NK-92 (cell line): ENCODE data around the gene CRY2.
"Not testable (repeated sequence)": the region's sequence is repeated elsewhere in the genome, so short reads cannot be mapped to it uniquely, and the experiment has no call there.

Experiments
- DNase-seq: peaks from one replicate; lab custom pipeline; 2025; ENCODE audit not compliant: unreplicated experiment; lab: John Stamatoyannopoulos, UW

CRY2 gene

DNA sequence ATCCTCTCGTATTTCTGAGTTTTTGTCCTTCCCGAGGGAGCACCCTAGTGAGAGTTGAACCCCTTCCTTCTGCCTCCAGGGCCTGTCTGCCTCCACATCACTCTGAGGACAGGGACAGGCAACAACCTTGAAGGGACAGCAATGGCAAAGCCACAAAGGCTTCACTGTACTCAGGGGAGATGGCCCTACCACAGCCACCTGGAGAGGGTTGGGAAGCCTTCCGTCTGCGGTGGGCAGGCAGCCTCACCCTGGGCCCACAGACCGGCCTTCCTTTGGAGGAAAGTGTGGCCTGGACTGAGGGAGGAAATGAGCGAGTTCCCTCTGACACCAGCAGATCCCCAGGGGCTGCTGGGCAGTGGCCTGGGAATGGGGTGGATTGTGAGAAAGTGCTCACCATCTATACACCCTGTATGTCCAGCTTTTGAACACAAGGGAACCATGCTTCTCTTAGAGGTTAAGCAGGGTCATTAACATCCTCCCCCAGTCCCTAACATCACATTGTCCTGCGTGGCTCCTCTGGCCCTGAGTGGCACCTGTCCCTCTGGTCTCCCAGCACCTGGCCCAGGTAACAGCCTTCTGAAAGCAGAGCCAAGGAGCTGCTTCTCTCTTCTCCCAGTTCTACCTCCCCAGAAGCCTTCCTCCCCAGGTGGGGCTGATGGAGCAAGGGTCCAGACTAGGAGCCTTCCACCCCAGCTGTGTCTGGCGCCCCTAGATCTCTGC lies 35.5 kb upstream of the CRY2 start:
- no peak for DNase-seq

GRCh38 chr11:45812581-45813548 lies 34.4 kb upstream of the CRY2 start:
- DNase-seq: no peak

- DNase-seq: no peak
These were observed 31.5 kb upstream of the CRY2 start for GRCh38 chr11:45815747-45816146.

- no peak for DNase-seq
These were observed 30.7 kb upstream of the CRY2 start for GRCh38 chr11:45816614-45817013.

GRCh38 chr11:45817191-45817590 lies 30.1 kb upstream of the CRY2 start:
- DNase-seq: no peak

GRCh38 chr11:45818961-45819605 lies 28.2 kb upstream of the CRY2 start:
- DNase-seq: no peak

DNA sequence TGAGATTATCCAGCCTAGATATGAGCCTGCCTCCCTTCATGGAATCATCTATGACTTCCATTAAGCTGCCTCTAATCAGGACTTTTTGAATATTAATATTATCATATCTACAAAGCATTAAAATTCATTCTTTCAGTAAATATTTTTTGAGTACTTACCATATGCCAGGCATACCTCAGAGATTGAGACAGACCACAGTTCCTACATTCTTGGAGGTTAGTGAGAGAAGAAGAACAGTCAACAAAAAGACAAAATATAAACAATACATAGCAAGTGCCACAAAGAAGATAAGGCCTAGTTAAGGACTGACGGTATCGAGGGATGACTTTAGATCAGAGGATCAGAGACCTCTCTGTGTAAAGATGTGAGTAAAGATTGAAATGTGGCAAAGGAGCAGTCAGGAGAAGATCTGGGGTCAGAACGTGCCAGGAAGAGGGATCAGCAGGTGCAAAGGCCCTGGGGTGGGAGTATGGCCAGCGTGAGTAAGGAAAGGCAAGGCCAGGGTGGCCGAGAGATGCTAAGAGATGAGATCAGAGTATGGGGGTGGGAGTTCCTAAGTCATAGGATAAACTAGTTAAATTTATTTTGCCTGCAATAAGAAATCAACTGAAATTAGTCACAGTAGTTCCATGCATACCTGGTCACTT lies 26.9 kb upstream of the CRY2 start:
- DNase-seq: no peak

DNA sequence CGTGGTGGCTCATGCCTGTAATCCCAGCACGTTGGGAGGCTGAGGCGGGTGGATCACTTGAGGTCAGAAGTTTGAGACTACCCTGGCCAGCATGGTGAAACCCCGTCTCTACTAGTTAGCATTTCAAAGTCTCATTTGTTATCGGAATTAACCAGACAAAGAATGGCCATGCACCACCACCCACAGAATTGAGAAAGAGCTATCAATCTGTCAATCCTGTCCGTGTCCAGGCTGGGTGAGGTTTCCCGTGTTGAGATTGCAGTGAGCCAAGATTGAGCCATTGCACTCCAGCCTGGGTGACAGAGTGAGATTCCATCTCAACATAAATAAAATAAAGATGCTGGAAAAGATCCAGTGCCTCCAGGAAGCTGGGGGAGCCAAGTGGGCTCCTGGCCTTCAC lies 20.8 kb upstream of the CRY2 start:
- not testable (repeated sequence) for DNase-seq

DNA sequence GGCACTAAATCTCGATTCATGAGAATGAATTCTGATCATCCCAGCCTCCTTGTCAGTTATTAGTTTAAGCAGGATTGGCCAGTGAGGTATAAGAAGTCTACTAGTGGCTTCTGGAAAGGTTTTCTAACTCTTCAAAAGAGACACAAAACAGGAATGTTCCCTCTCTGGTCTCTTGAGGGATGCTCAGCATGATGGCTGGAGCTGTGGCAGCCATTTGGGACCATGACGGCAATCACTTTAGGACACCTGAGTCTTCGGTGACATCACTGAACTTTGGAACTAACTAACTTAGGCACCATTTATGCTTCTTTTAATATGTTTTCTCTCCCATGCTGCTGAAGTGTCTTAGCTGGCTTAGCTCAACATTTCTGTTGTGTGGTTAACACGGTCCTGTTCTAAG lies 20.2 kb upstream of the CRY2 start:
- no peak for DNase-seq

- no peak for DNase-seq
These were observed 18.3 kb upstream of the CRY2 start for GRCh38 chr11:45828996-45829395.

GRCh38 chr11:45830596-45830995 lies 16.7 kb upstream of the CRY2 start:
- no peak for DNase-seq

DNA sequence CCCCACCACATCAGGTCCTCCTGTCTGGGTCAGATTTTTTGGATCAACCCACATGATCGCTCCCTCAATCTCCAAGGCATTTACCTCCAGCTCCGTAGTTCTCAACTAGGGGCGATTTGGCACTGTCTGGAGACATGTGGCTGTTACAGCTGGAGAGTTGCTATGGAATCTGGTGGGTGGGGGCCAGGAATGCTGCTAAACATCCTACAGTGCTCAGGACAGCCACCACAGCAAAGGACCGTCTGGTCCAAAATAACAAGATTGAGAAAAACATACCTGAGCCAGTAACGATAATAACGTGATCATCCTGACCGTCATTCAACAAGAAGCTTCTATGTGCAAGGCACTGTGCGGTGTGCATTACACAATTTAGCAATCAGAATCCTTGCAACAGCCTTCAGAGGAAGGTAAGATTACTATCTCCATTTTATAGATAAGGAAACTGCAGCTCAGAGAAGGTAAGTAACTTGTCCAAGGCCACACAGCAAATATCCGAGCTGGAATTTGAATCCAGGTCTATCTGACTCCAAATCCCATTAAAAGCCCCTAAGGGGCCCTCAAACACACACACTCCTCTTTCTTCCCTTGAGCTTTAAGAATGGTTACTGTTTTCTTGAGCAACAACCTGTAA lies 14.3 kb upstream of the CRY2 start:
- DNase-seq: no peak

- DNase-seq: no peak
These were observed 13.5 kb upstream of the CRY2 start for GRCh38 chr11:45833761-45834160.

DNA sequence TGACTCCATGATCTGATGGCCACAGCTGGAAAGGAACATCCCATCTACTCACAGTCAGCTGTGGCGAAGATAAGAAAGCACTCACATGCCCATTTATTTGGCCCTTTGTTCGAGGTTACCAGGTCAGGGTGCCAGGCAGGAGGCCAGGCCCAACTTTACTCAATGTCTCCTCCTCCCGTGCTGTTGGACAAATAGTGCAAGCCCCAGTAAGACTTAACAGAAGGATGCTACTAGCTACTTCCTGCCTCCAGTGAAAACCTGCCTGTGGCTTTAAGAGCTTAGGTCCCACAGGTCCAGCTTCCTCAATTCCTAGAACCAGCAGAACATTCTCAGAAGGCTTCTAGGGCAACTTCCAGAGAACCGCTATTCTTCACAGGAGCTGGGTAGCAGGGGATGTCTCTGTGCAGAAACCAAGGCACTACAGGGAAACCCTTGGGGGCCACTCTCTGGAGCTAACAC lies 12.9 kb upstream of the CRY2 start:
- DNase-seq: no peak

DNA sequence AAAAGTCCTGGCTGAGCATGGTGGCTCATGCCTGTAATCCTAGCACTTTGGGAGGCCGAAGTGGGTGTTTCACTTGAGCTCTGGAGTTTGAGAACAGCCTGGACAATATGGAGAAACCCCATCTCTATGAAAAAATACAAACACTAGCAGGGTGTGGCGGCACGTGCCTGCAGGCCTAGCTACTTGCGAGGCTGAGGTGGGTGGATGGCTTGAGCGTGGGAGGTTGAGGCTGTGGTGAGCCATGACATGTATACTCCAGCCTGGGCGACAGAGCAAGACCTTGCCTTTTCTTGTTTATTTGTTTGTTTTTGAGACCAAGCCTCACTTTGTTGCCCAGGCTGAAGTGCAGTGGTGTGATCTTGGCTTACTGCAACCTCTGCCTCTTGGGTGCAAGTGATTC lies 8.1 kb upstream of the CRY2 start:
- DNase-seq: no peak

DNA sequence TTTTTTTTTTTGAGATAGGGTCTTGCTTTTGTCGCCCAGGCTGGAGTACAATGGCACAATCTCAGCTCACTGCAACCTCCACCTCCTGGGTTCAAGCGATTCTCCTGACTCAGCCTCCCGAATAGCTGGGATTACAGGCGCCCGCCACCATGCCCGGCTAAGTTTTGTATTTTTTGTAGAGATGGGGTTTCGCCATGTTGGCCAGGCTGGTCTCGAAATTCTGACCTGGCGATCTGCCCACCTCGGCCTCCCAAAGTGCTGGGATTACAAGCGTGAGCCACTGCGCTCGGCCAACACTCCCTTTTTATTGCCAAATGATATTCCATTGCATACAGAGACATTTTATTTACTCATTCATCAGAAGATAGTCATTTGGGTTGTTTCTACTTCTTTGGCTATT lies 7.0 kb upstream of the CRY2 start:
- DNase-seq: not testable (repeated sequence)

- peak; percentile 65 for DNase-seq
These were observed 3.9 kb upstream of the CRY2 start for GRCh38 chr11:45843158-45843924.

- DNase-seq: no peak
These were observed 2.3 kb upstream of the CRY2 start for GRCh38 chr11:45844822-45845578.

GRCh38 chr11:45846174-45846675 lies 1.1 kb upstream of the CRY2 start:
- no peak for DNase-seq
